Measurements from ENCODE around the gene NABP1.
A peak's percentile ranks its signal among the peaks of the same experiment; 100 is the strongest.

Gene NABP1

DNA sequence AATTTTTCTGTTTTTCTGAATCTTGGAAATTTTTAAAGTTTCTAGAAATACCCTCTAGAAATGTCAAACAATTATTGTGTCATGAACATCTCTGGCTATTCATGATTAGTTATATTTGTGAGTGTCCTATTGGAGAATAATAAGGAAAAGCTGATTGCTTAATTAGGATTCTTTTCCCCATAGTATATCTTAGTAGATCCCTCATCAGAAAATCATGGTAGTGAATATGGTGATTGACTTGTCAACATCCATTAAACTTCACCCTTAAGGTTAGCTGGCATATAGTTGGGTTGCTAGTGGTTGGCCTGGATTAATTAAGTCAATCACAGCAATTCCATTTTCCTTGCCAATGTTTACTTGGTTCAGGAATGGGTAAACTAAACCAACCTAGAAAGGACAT, 18.7 kb upstream of the NABP1 start:
- no peaks in the 10 kb centered on the region for H3K79me2 ChIP-seq (ENCODE audit: insufficient read depth, low read length)
- no peak for TF ChIP-seq EZH2phosphoT487 (IDR thresholded peaks at IDR 0.05; ENCODE audit: borderline replicate concordance)
- TF ChIP-seq, protein P1, sequence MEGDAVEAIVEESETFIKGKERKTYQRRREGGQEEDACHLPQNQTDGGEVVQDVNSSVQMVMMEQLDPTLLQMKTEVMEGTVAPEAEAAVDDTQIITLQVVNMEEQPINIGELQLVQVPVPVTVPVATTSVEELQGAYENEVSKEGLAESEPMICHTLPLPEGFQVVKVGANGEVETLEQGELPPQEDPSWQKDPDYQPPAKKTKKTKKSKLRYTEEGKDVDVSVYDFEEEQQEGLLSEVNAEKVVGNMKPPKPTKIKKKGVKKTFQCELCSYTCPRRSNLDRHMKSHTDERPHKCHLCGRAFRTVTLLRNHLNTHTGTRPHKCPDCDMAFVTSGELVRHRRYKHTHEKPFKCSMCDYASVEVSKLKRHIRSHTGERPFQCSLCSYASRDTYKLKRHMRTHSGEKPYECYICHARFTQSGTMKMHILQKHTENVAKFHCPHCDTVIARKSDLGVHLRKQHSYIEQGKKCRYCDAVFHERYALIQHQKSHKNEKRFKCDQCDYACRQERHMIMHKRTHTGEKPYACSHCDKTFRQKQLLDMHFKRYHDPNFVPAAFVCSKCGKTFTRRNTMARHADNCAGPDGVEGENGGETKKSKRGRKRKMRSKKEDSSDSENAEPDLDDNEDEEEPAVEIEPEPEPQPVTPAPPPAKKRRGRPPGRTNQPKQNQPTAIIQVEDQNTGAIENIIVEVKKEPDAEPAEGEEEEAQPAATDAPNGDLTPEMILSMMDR (conservative IDR thresholded peaks at IDR 0.05; ENCODE audit: low read length) = no peak
- peaks cover 9% of the 10 kb centered on the region for H3K4me1 ChIP-seq (ENCODE audit: insufficient read depth, low read length, poor library complexity, severe bottlenecking)
- no peak overlapping the region for H3K9ac ChIP-seq (ENCODE audit: low read depth, low read length, poor library complexity, severe bottlenecking)
- H3K9me2 ChIP-seq (replicated peaks; ENCODE audit: low read depth, low read length) = no peaks in the 10 kb centered on the region
- no peaks in the 10 kb centered on the region for H3F3A ChIP-seq (ENCODE audit: low read depth)
- H3K9me3 ChIP-seq (ENCODE audit: insufficient read depth, low read depth, low read length) = no peaks in the 10 kb centered on the region; the same call in 1 of the 2 replicates
- H3K4me3 ChIP-seq (ENCODE audit: low read length, poor library complexity, severe bottlenecking) = no peak overlapping the region
- H3K4me2 ChIP-seq (ENCODE audit: low read depth, low read length, poor library complexity, severe bottlenecking) = no peak overlapping the region
- H3K36me3 ChIP-seq (ENCODE audit: insufficient read depth, low read length) = no peaks in the 10 kb centered on the region
- H3K27me3 ChIP-seq (ENCODE audit: insufficient read depth, low read length, poor library complexity, severe bottlenecking) = no peaks in the 10 kb centered on the region
- H4K20me1 ChIP-seq (ENCODE audit: insufficient read depth, low read length, poor library complexity, severe bottlenecking) = no peaks in the 10 kb centered on the region
- no peak overlapping the region for H2AFZ ChIP-seq (ENCODE audit: low read length)

DNA sequence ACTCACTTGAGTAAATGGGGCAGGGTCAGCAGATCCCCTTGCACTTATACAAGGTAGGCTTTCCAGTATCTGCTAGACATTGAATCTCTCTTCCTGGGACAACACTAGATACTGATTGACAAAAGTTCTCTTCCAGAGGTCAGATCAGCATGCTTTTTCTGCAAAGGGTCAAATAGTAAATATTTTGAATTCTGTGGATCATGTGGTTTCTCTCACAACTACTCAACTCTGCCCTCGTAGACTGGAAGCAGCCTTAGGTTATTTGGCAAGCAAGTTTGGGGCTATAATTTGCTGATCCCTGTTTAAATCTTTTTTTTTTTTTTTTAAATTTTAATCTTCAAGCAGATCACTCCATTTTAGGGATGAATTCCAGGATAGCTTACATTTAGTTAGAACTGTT, 17.4 kb upstream of the NABP1 start:
- Histone ChIP-seq H3K9me3 (ENCODE audit: insufficient read depth, low read depth, low read length) (no peaks in the 10 kb centered on the region; the same call in 1 of the 2 replicates), H3K27me3 (ENCODE audit: insufficient read depth, low read length, poor library complexity, severe bottlenecking) (no peaks in the 10 kb centered on the region), H3K4me2 (ENCODE audit: low read depth, low read length, poor library complexity, severe bottlenecking) (no peak overlapping the region), H3K9me2 (replicated peaks; ENCODE audit: low read depth, low read length) (no peaks in the 10 kb centered on the region), H3K36me3 (ENCODE audit: insufficient read depth, low read length) (no peaks in the 10 kb centered on the region), H3K4me3 (ENCODE audit: low read length, poor library complexity, severe bottlenecking) (no peak overlapping the region), H4K20me1 (ENCODE audit: insufficient read depth, low read length, poor library complexity, severe bottlenecking) (no peaks in the 10 kb centered on the region), H3K9ac (ENCODE audit: low read depth, low read length, poor library complexity, severe bottlenecking) (no peak overlapping the region), H2AFZ (ENCODE audit: low read length) (no peak overlapping the region), H3F3A (ENCODE audit: low read depth) (no peaks in the 10 kb centered on the region), H3K4me1 (ENCODE audit: insufficient read depth, low read length, poor library complexity, severe bottlenecking) (peaks cover 23% of the 10 kb centered on the region), H3K79me2 (ENCODE audit: insufficient read depth, low read length) (no peaks in the 10 kb centered on the region)
- TF ChIP-seq, protein P1 (conservative IDR thresholded peaks at IDR 0.05; ENCODE audit: low read length) = no peak
- no peak for TF ChIP-seq EZH2phosphoT487 (IDR thresholded peaks at IDR 0.05; ENCODE audit: borderline replicate concordance)

GRCh38 chr2:191661097-191661924, 16.6 kb upstream of the NABP1 start:
- H2AFZ ChIP-seq (ENCODE audit: low read length) = peak overlapping the region; percentile 25; the same call in 1 of the 2 replicates
- H3K27me3 ChIP-seq (ENCODE audit: insufficient read depth, low read length, poor library complexity, severe bottlenecking) = no peaks in the 10 kb centered on the region
- H3K4me2 ChIP-seq (ENCODE audit: low read depth, low read length, poor library complexity, severe bottlenecking) = no peak overlapping the region
- no peak overlapping the region for H3K4me3 ChIP-seq (ENCODE audit: low read length, poor library complexity, severe bottlenecking)
- no peaks in the 10 kb centered on the region; the same call in 1 of the 2 replicates for H3K9me3 ChIP-seq (ENCODE audit: insufficient read depth, low read depth, low read length)
- H3F3A ChIP-seq (ENCODE audit: low read depth) = no peaks in the 10 kb centered on the region
- H3K9me2 ChIP-seq (replicated peaks; ENCODE audit: low read depth, low read length) = no peaks in the 10 kb centered on the region
- no peak overlapping the region for H3K9ac ChIP-seq (ENCODE audit: low read depth, low read length, poor library complexity, severe bottlenecking)
- H3K79me2 ChIP-seq (ENCODE audit: insufficient read depth, low read length) = no peaks in the 10 kb centered on the region
- no peaks in the 10 kb centered on the region for H4K20me1 ChIP-seq (ENCODE audit: insufficient read depth, low read length, poor library complexity, severe bottlenecking)
- TF ChIP-seq, protein P1 (conservative IDR thresholded peaks at IDR 0.05; ENCODE audit: low read length) = no peak
- TF ChIP-seq EZH2phosphoT487 (IDR thresholded peaks at IDR 0.05; ENCODE audit: borderline replicate concordance) = no peak
- no peaks in the 10 kb centered on the region for H3K36me3 ChIP-seq (ENCODE audit: insufficient read depth, low read length)
- peaks cover 30% of the 10 kb centered on the region for H3K4me1 ChIP-seq (ENCODE audit: insufficient read depth, low read length, poor library complexity, severe bottlenecking)

Measured in Loucy (cell line).